Neural progenitor cell (in vitro differentiated cells): ENCODE results near the gene ZBED1.

ENCODE experiments used
- EZH2phosphoT487 ChIP-seq: fragments of 200-600 bp; sonication (generic); IDR thresholded peaks from 2 replicates; pipeline ENCODE4 v1.6.1; 2017; ENCODE audit warnings: antibody characterized with exemption
- TF ChIP-seq, protein P1 (sequence below): fragments of 200-600 bp; sonication (generic); IDR thresholded peaks from 2 replicates; pipeline ENCODE4 v1.5.1; 2017; ENCODE audit warnings: antibody characterized with exemption, mild to moderate bottlenecking

DNA sequence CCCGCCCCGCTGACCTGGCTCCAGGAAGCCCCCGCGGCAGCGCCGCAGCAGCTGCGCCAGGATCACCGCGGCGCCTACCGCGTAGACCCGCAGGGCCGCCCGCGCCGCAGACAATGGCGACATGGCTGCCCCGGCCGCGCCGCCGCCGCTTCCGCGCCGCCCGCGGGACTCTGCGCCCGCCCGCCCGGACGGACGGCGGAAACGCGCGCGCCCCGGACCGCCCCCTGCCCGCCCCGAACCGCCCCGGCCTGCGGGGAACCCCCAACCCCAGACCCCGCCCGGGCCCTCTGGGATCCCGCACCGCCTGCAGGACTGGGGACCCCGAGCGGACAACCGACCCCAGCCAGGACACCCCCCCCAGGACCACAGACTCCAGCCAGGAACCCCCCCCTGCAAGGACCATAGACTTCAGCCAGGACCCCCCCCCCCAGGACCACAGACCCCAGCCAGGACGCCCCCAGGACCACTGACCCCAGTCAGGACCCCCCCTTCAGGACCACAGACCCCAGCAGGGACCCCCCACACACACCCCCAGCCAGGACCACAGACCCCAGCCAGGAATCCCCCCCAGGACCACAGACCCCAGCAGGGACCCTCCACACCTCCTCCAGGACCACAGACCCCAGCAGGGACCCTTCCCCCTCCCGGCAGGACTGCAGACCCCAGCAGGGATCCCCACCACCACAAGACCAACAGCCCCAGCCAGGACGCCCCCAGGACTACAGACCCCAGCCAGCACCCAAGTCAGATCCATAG is at the start of gene ZBED1, which contains the start of gene DHRSX:
- TF ChIP-seq EZH2phosphoT487 = no peak
- TF ChIP-seq, protein P1, sequence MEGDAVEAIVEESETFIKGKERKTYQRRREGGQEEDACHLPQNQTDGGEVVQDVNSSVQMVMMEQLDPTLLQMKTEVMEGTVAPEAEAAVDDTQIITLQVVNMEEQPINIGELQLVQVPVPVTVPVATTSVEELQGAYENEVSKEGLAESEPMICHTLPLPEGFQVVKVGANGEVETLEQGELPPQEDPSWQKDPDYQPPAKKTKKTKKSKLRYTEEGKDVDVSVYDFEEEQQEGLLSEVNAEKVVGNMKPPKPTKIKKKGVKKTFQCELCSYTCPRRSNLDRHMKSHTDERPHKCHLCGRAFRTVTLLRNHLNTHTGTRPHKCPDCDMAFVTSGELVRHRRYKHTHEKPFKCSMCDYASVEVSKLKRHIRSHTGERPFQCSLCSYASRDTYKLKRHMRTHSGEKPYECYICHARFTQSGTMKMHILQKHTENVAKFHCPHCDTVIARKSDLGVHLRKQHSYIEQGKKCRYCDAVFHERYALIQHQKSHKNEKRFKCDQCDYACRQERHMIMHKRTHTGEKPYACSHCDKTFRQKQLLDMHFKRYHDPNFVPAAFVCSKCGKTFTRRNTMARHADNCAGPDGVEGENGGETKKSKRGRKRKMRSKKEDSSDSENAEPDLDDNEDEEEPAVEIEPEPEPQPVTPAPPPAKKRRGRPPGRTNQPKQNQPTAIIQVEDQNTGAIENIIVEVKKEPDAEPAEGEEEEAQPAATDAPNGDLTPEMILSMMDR = no peak
